ENCODE data around the gene CFAP91. TPM values are rescaled to one million over a fixed set of nuclear protein-coding genes. Genes with fewer than 3 reads are reported as not detected.

Gene CFAP91
- polyA plus RNA-seq, 2 donors: 0.44 to 0.45 TPM

DNA sequence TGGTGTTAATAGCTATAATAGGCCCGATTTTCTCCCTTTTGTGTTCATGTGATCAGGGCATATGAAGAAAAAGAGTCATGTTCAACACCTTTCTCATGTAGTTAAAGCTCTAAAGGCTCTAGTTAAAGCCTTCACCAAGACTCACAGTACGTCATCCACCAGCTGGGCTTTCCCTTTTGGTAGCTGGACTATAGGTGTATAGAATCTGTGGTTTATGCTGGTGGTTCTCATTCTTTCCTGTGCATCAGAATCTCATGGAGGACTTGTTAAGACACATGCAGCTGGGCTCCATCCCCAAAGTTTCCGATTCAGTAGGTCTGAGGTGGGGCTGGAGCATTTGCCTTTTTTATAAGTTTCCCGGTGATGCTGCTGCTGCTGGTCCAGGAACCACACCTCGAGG is 31.0 kb downstream of the CFAP91 start:
- no peaks in the 10 kb centered on the region for H3K27me3 ChIP-seq (ENCODE audit: control insufficient read depth in 1 of 2, insufficient read depth in 2 of 2, low read length in 2 of 2)
- no peak overlapping the region for H3K27ac ChIP-seq (ENCODE audit: low read depth in 2 of 2, low read length in 1 of 2)
- H3K36me3 ChIP-seq (ENCODE audit: control insufficient read depth in 2 of 2, insufficient read depth in 2 of 2, low read length in 1 of 2): no peaks in the 10 kb centered on the region
- no peak overlapping the region for H3K4me3 ChIP-seq (ENCODE audit: low read depth in 1 of 2, low read length in 2 of 2)
- no peaks in the 10 kb centered on the region for H3K4me1 ChIP-seq (ENCODE audit: control insufficient read depth in 2 of 2, insufficient read depth in 2 of 2, low read length in 1 of 2)
- 87 to 92% methylated on average over 5 of the region's 5 CpGs for WGBS, 2 donors
- H3K9me3 ChIP-seq (ENCODE audit: control insufficient read depth in 2 of 2, insufficient read depth in 1 of 2, low read depth in 1 of 2, low read length in 1 of 2): no peaks in the 10 kb centered on the region

DNA sequence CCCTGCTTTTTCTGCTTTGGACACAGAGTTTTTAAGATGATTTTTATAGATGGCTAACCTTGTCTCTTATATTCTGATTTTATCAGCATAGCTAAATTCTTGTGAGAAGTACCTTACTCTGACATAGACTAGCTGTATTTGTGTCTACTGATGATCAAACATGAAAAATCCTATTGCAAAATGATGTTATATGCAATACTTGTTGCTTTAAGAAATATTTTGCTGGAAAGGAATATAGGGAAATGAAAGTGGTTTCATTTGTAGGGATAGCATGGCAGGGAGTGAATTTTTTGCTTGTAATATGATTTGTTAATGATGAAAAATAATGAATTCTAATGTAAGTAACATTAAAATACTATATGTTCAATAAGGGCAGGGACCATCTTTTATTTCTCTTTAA is 35.9 kb downstream of the CFAP91 start:
- Histone ChIP-seq H3K4me3 (ENCODE audit: low read depth in 1 of 2, low read length in 2 of 2) (no peak overlapping the region), H3K4me1 (ENCODE audit: control insufficient read depth in 2 of 2, insufficient read depth in 2 of 2, low read length in 1 of 2) (no peaks in the 10 kb centered on the region), H3K9me3 (ENCODE audit: control insufficient read depth in 2 of 2, insufficient read depth in 1 of 2, low read depth in 1 of 2, low read length in 1 of 2) (no peaks in the 10 kb centered on the region), H3K27ac (ENCODE audit: low read depth in 2 of 2, low read length in 1 of 2) (no peak overlapping the region), H3K27me3 (ENCODE audit: control insufficient read depth in 1 of 2, insufficient read depth in 2 of 2, low read length in 2 of 2) (no peaks in the 10 kb centered on the region), H3K36me3 (ENCODE audit: control insufficient read depth in 2 of 2, insufficient read depth in 2 of 2, low read length in 1 of 2) (no peaks in the 10 kb centered on the region)

DNA sequence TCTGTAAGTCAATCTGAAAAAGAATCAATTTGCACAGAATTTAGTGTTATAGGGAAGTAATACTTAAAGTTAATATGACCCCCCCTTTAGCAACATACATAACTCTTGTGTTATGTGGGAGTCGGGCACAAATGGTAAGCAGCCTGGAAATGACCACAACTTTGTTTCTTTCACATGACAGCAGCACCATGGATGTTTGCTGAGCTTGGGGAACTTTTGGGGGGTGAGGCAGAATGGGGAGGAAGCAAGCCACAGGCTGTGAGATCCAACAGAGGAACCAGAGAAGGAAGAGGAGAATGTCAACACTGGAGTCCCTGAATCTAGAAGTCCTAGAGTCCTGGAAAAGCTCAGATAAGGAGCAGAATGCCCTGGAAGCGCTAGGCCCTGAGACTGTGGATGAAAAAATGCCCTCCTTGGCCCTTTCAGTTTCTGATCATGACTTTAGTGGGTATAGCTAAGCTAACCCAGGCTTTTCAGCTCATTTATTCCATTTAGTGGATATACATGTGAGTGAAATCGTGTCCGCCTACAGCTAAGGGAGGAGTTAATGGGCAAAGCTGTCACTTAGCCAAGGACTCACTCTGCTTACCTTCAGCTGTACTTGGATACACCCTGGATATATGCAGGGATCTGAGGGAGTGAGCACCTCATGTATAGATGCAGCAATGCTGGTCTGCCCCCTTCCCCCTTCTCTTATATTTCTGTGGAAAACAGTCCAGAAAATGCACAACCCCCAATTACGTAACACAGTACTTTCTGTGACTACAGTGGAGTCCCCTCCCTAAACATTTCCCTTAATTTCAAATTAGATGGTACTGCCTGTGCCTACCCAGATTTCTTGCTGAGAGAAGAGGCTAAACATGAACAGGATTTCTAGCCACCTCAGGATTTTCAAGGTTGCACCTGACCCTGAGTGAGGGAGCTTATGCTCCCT is 39.1 kb downstream of the CFAP91 start:
- no peaks in the 10 kb centered on the region for H3K36me3 ChIP-seq (ENCODE audit: control insufficient read depth in 2 of 2, insufficient read depth in 2 of 2, low read length in 1 of 2)
- H3K27ac ChIP-seq (ENCODE audit: low read depth in 2 of 2, low read length in 1 of 2): no peak overlapping the region
- H3K4me3 ChIP-seq (ENCODE audit: low read depth in 1 of 2, low read length in 2 of 2): no peak overlapping the region
- H3K4me1 ChIP-seq (ENCODE audit: control insufficient read depth in 2 of 2, insufficient read depth in 2 of 2, low read length in 1 of 2): no peaks in the 10 kb centered on the region
- H3K27me3 ChIP-seq (ENCODE audit: control insufficient read depth in 1 of 2, insufficient read depth in 2 of 2, low read length in 2 of 2): no peaks in the 10 kb centered on the region
- no peaks in the 10 kb centered on the region for H3K9me3 ChIP-seq (ENCODE audit: control insufficient read depth in 2 of 2, insufficient read depth in 1 of 2, low read depth in 1 of 2, low read length in 1 of 2)
- 82 to 86% methylated on average over 5 of the region's 5 CpGs for WGBS, 2 donors

DNA sequence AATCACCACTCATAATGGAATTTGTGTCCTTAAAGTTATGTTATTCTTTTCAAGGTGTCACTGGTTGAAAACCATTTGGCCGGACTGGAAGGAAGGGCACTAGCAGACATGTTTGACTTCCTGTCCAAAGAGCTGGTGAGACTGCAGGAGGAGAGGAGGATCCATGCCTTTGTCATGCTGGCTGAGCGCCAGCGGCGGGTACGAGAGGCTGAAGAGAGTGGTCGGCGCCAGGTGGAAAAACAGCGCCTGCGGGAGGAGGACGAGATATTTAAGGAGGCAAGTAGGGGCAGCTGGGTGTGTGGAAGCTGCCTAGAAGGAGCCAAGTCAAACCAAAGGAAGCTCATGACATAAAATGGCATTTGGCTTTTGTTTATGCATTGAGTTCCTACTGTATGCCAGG is 41.1 kb downstream of the CFAP91 start:
- no peaks in the 10 kb centered on the region for H3K4me1 ChIP-seq (ENCODE audit: control insufficient read depth in 2 of 2, insufficient read depth in 2 of 2, low read length in 1 of 2)
- H3K9me3 ChIP-seq (ENCODE audit: control insufficient read depth in 2 of 2, insufficient read depth in 1 of 2, low read depth in 1 of 2, low read length in 1 of 2): no peaks in the 10 kb centered on the region
- no peaks in the 10 kb centered on the region for H3K27me3 ChIP-seq (ENCODE audit: control insufficient read depth in 1 of 2, insufficient read depth in 2 of 2, low read length in 2 of 2)
- H3K27ac ChIP-seq (ENCODE audit: low read depth in 2 of 2, low read length in 1 of 2): no peak overlapping the region
- WGBS, 2 donors: 93 to 95% methylated on average over 10 of the region's 10 CpGs
- H3K4me3 ChIP-seq (ENCODE audit: low read depth in 1 of 2, low read length in 2 of 2): no peak overlapping the region
- H3K36me3 ChIP-seq (ENCODE audit: control insufficient read depth in 2 of 2, insufficient read depth in 2 of 2, low read length in 1 of 2): no peaks in the 10 kb centered on the region

DNA sequence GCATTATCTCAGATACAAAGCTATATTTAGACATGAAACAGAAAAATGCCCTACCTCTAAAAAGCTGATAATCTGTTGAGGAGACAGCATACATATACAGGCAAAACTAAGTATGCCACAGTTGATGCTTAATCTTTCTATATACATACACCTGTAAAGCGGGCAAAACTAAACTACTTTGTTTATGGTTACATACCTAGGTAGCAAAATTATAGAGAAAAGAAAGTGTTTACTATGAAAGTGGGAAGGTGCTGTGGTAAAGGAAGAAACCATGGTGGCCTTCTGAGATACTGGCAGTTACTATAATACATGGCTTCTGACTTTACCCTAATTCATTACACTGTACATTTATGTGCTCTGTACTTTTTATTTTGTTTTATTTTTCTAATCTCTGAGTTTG is 43.1 kb downstream of the CFAP91 start:
- no peaks in the 10 kb centered on the region for H3K9me3 ChIP-seq (ENCODE audit: control insufficient read depth in 2 of 2, insufficient read depth in 1 of 2, low read depth in 1 of 2, low read length in 1 of 2)
- H3K4me3 ChIP-seq (ENCODE audit: low read depth in 1 of 2, low read length in 2 of 2): no peak overlapping the region
- 92 to 100% methylated on average over 1 of the region's 1 CpG for WGBS, 2 donors
- H3K27me3 ChIP-seq (ENCODE audit: control insufficient read depth in 1 of 2, insufficient read depth in 2 of 2, low read length in 2 of 2): no peaks in the 10 kb centered on the region
- no peaks in the 10 kb centered on the region for H3K4me1 ChIP-seq (ENCODE audit: control insufficient read depth in 2 of 2, insufficient read depth in 2 of 2, low read length in 1 of 2)
- no peaks in the 10 kb centered on the region for H3K36me3 ChIP-seq (ENCODE audit: control insufficient read depth in 2 of 2, insufficient read depth in 2 of 2, low read length in 1 of 2)
- no peak overlapping the region for H3K27ac ChIP-seq (ENCODE audit: low read depth in 2 of 2, low read length in 1 of 2)

DNA sequence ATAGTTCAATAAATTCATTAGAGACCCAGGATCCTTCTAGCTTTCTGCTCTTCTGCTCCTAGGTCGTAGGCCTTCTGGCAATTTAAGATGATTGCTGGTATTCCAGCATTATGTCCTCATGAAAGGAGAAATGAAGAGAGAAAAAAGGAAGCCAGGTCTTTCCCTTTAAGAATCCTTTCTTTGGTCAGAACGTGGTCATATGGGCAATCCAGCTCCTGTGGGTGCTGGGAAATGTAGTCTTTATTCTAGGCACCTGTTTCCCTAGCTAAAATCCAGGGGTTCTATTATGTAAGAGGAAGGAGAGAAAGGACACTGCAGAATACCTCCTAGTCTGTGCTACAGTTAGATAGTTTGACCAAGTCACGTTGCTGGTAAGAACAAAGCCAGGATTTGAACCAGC is 43.6 kb downstream of the CFAP91 start:
- 60 to 68% methylated on average over 3 of the region's 3 CpGs for WGBS, 2 donors
- Histone ChIP-seq H3K9me3 (ENCODE audit: control insufficient read depth in 2 of 2, insufficient read depth in 1 of 2, low read depth in 1 of 2, low read length in 1 of 2) (no peaks in the 10 kb centered on the region), H3K27ac (ENCODE audit: low read depth in 2 of 2, low read length in 1 of 2) (no peak overlapping the region), H3K36me3 (ENCODE audit: control insufficient read depth in 2 of 2, insufficient read depth in 2 of 2, low read length in 1 of 2) (no peaks in the 10 kb centered on the region), H3K4me1 (ENCODE audit: control insufficient read depth in 2 of 2, insufficient read depth in 2 of 2, low read length in 1 of 2) (no peaks in the 10 kb centered on the region), H3K4me3 (ENCODE audit: low read depth in 1 of 2, low read length in 2 of 2) (no peak overlapping the region), H3K27me3 (ENCODE audit: control insufficient read depth in 1 of 2, insufficient read depth in 2 of 2, low read length in 2 of 2) (no peaks in the 10 kb centered on the region)

DNA sequence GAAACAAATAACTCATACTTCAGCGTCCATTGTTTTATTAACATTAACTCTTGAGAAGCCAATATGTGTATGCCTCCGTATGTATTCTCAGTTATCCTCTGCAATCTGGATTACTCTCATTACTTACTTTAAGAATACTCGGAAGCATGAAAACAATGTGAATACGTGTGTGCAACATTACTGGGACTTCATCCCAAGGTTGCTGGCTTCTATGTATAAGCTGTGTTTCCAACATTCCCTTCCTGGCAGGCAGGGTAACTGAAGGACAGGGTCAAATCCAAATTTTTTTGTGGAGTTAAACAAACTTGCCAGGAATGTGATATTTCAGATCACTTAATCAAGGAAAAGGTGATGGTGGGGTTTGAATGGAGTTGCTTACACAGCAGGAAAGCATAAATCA is 44.5 kb downstream of the CFAP91 start:
- H3K36me3 ChIP-seq (ENCODE audit: control insufficient read depth in 2 of 2, insufficient read depth in 2 of 2, low read length in 1 of 2): no peaks in the 10 kb centered on the region
- no peak overlapping the region for H3K27ac ChIP-seq (ENCODE audit: low read depth in 2 of 2, low read length in 1 of 2)
- H3K4me1 ChIP-seq (ENCODE audit: control insufficient read depth in 2 of 2, insufficient read depth in 2 of 2, low read length in 1 of 2): no peaks in the 10 kb centered on the region
- H3K4me3 ChIP-seq (ENCODE audit: low read depth in 1 of 2, low read length in 2 of 2): no peak overlapping the region
- no peaks in the 10 kb centered on the region for H3K9me3 ChIP-seq (ENCODE audit: control insufficient read depth in 2 of 2, insufficient read depth in 1 of 2, low read depth in 1 of 2, low read length in 1 of 2)
- no peaks in the 10 kb centered on the region for H3K27me3 ChIP-seq (ENCODE audit: control insufficient read depth in 1 of 2, insufficient read depth in 2 of 2, low read length in 2 of 2)
- 74 to 75% methylated on average over 4 of the region's 4 CpGs for WGBS, 2 donors

DNA sequence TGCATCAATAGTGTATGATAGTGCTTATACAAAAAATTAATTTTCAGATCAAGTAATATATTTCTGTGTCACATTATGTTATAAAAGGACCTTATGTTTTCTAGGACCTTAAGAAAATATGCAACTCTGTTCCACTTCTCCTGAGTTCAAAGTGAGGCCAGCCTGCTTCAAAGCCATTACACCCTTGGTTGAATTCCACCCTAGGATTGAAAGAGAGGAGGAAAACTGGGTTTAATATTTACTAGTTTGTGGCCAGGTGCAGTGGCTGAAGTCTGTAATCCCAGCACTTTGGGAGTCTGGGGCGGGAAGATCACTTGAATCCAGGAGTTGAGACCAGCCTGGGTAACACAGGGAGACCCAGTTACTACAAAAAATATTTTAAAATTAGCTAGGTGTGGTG is 46.2 kb downstream of the CFAP91 start:
- no peaks in the 10 kb centered on the region for H3K36me3 ChIP-seq (ENCODE audit: control insufficient read depth in 2 of 2, insufficient read depth in 2 of 2, low read length in 1 of 2)
- no peak overlapping the region for H3K4me3 ChIP-seq (ENCODE audit: low read depth in 1 of 2, low read length in 2 of 2)
- H3K4me1 ChIP-seq (ENCODE audit: control insufficient read depth in 2 of 2, insufficient read depth in 2 of 2, low read length in 1 of 2): no peaks in the 10 kb centered on the region
- WGBS, 2 donors: 86 to 96% methylated on average over 1 of the region's 1 CpG
- H3K27ac ChIP-seq (ENCODE audit: low read depth in 2 of 2, low read length in 1 of 2): no peak overlapping the region
- H3K27me3 ChIP-seq (ENCODE audit: control insufficient read depth in 1 of 2, insufficient read depth in 2 of 2, low read length in 2 of 2): no peaks in the 10 kb centered on the region
- no peaks in the 10 kb centered on the region for H3K9me3 ChIP-seq (ENCODE audit: control insufficient read depth in 2 of 2, insufficient read depth in 1 of 2, low read depth in 1 of 2, low read length in 1 of 2)

DNA sequence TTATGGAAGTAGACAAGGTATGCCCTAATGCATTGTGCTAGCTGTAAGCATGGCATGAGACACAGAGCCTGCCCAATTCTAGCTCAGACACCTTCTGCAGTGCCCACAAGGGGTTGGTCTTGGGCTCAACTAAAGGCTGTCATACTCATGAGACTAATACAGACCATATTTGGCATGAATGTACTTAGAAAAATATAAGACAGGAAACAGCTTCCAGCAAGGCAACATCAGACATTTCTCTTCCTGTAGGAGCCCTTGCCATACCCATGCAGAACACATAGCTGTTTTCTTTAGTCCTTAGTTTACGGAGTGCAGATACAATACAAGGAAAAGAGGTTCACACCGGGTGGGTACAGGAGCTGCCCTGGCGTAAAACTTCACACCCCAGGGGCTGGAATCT is 48.6 kb downstream of the CFAP91 start:
- 91 to 92% methylated on average over 3 of the region's 3 CpGs for WGBS, 2 donors
- Histone ChIP-seq H3K9me3 (ENCODE audit: control insufficient read depth in 2 of 2, insufficient read depth in 1 of 2, low read depth in 1 of 2, low read length in 1 of 2) (no peaks in the 10 kb centered on the region), H3K4me3 (ENCODE audit: low read depth in 1 of 2, low read length in 2 of 2) (no peak overlapping the region), H3K36me3 (ENCODE audit: control insufficient read depth in 2 of 2, insufficient read depth in 2 of 2, low read length in 1 of 2) (no peaks in the 10 kb centered on the region), H3K4me1 (ENCODE audit: control insufficient read depth in 2 of 2, insufficient read depth in 2 of 2, low read length in 1 of 2) (no peaks in the 10 kb centered on the region), H3K27ac (ENCODE audit: low read depth in 2 of 2, low read length in 1 of 2) (no peak overlapping the region), H3K27me3 (ENCODE audit: control insufficient read depth in 1 of 2, insufficient read depth in 2 of 2, low read length in 2 of 2) (no peaks in the 10 kb centered on the region)
